ENCODE measurements around the gene SCNN1A.
A peak's percentile ranks its signal among the peaks of the same experiment; 100 is the strongest.
"Not testable (repeated sequence)": the region's sequence is repeated elsewhere in the genome, so short reads cannot be mapped to it uniquely, and the experiment has no call there.

Gene SCNN1A

GRCh38 chr12:6338955-6339354 is 36.4 kb downstream of the SCNN1A start:
- POLR2A ChIA-PET, result interaction anchor here (0.6 kb wide), 1 partner anchor 19 kb away, joined by 3 read pairs; no protein-coding TSS in a partner anchor
- no peak for TF ChIP-seq CTCF (IDR thresholded peaks at IDR 0.05; ENCODE audit: control extremely low read depth, extremely low read depth, low read depth, missing control alignments)
- no peak for DNase-seq (ENCODE audit: extremely low spot score)
- CTCF ChIA-PET, result interaction anchor here (1.1 to 1.7 kb wide), 9 partner anchors 9 to 144 kb away, joined by 3 to 7 read pairs (median 4); no protein-coding TSS in a partner anchor

GRCh38 chr12:6338536-6338935 is 36.8 kb downstream of the SCNN1A start:
- POLR2A ChIA-PET, result interaction anchor here (0.6 kb wide), 1 partner anchor 20 kb away, joined by 3 read pairs; no protein-coding TSS in a partner anchor

GRCh38 chr12:6337958-6338433 is 37.4 kb downstream of the SCNN1A start:
- DNase-seq (ENCODE audit: extremely low spot score), result no peak
- no peak for TF ChIP-seq CTCF (IDR thresholded peaks at IDR 0.05; ENCODE audit: control extremely low read depth, extremely low read depth, low read depth, missing control alignments)
- ChIA-PET POLR2A (no interaction called here), CTCF (interaction anchor here (3.1 to 3.7 kb wide), 2 partner anchors 12 to 200 kb away, joined by 14 to 24 read pairs; no protein-coding TSS in a partner anchor)

More at GRCh38 chr12:6338536-6338935, 36.8 kb downstream of the SCNN1A start:
- DNase-seq (ENCODE audit: extremely low spot score), result not testable (repeated sequence)
- CTCF ChIA-PET, result interaction anchor here (1.1 to 1.6 kb wide), 7 partner anchors 8 to 86 kb away, joined by 3 to 7 read pairs (median 3); no protein-coding TSS in a partner anchor

GRCh38 chr12:6336889-6337853 is 38.2 kb downstream of the SCNN1A start:
- TF ChIP-seq CTCF (IDR thresholded peaks at IDR 0.05; ENCODE audit: control extremely low read depth, extremely low read depth, low read depth, missing control alignments), result no peak
- ChIA-PET POLR2A (interaction anchor here (0.5 to 2.1 kb wide), 4 partner anchors 134 to 530 kb away, joined by 3 to 9 read pairs (median 6); partner anchors contain the start of genes GAPDH, TPI1 and VAMP1), CTCF (interaction anchor here (0.9 to 3.7 kb wide), 10 partner anchors 8 to 277 kb away, joined by 3 to 24 read pairs (median 6); no protein-coding TSS in a partner anchor)
- no peak for DNase-seq (ENCODE audit: extremely low spot score)

GRCh38 chr12:6336079-6336888 is 39.1 kb downstream of the SCNN1A start:
- TF ChIP-seq CTCF (IDR thresholded peaks at IDR 0.05; ENCODE audit: control extremely low read depth, extremely low read depth, low read depth, missing control alignments), result no peak
- CTCF ChIA-PET, result interaction anchor here (0.9 to 3.7 kb wide), 15 partner anchors 9 to 276 kb away, joined by 3 to 24 read pairs (median 5); partner anchors contain the start of gene MRPL51
- POLR2A ChIA-PET, result interaction anchor here (0.5 to 2.1 kb wide), 4 partner anchors 135 to 531 kb away, joined by 3 to 9 read pairs (median 6); partner anchors contain the start of genes GAPDH, TPI1 and VAMP1
- DNase-seq (ENCODE audit: extremely low spot score), result peak; percentile 63

GRCh38 chr12:6335451-6336078 is 39.8 kb downstream of the SCNN1A start:
- ChIA-PET CTCF (interaction anchor here (0.7 to 3.7 kb wide), 16 partner anchors 10 to 202 kb away, joined by 3 to 24 read pairs (median 4); partner anchors contain the start of gene MRPL51), POLR2A (interaction anchor here (1.0 to 2.1 kb wide), 3 partner anchors 135 to 532 kb away, joined by 3 to 9 read pairs (median 7); partner anchors contain the start of genes GAPDH, TPI1 and VAMP1)
- TF ChIP-seq CTCF (IDR thresholded peaks at IDR 0.05; ENCODE audit: control extremely low read depth, extremely low read depth, low read depth, missing control alignments), result peak; percentile 73
- peak; percentile 92 for DNase-seq (ENCODE audit: extremely low spot score)

All from GM10248 (cell line).